Skin of body (tissue), 2 donors: ENCODE measurements around the gene NCAPG2. TPM values are rescaled to one million over a fixed set of nuclear protein-coding genes. Genes with fewer than 3 reads are reported as not detected.

Source experiments
- DNase-seq: peaks from one replicate; lab custom pipeline; 2025; lab: John Stamatoyannopoulos, UW
- total RNA-seq: library from RNA; depleted of rRNA; stranded (reverse); fragments of >200 nt; gene quantifications from one replicate; pipeline ENCODE4 v1.2.3, GENCODE V29; 2014

The NCAPG2 gene
- total RNA-seq, 1 donor from 2014 or later = 18.5 TPM

DNA sequence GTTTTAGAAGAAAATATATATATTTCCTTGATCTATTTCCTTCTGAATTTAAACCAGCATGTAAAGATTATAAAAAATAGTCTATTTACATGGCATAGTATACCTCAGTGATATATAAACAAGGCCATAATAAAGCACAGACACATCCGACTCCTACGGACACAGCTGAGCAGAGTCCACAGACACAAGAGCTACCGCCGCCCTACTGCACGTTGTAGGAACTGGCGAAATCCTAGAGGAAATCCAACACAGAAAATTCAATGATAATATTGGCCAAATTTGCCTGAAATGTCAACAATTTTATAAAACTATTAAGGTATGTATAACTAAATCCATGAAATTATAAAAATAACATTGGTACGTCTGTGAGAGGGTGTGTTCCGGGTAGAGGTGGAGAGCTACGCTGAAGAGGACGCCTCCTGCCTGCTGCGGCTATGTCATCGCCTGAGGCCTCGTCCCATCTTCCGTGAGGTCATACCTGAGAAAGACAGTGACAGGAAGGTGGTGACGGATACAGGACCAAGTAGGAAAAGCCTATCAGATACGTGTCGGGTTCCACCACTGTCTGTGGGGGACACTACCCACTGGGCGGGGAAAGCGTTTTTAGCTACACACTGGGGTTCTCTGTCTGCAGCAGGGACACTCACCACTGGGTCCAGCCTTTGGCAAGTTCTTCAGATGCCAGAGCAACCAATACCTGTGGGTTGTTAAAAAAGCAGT, 29.3 kb upstream of the NCAPG2 start:
- no peak for DNase-seq

- no peak for DNase-seq
These were observed 28.6 kb upstream of the NCAPG2 start for GRCh38 chr7:158733220-158733519.

DNA sequence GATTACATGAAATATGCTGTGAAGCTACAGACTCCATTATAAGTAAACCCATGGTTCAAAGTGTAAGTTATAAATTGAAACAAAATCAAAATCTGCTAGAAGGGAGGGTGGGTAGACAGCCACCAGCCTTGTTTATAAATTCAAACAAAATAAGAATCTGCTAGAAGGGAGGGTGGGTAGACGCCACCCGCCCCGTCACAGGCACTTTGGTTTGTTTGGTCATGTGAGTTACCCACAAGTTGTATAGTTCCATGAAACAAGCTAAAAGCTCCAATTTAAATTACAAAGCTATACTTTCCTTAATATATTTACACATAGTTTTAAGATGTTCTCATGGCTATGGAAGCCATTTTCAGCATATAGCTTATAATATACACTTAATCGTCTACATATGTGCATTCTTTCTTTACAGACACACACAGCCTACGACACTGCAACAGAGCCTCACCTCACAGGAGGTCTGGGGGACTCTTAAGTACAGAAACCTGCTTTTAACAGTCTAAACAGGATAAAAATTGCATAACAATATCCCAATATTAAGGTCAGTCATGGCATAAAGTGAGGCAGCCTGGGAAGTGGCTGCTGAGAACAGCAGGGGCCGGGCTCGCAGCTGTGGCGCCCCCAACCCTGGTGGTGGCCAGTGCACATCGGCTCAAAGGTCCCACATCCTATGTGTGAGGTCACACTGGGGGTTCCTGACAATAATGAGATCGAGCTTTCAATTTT, 28.1 kb upstream of the NCAPG2 start:
- no peak for DNase-seq

DNA sequence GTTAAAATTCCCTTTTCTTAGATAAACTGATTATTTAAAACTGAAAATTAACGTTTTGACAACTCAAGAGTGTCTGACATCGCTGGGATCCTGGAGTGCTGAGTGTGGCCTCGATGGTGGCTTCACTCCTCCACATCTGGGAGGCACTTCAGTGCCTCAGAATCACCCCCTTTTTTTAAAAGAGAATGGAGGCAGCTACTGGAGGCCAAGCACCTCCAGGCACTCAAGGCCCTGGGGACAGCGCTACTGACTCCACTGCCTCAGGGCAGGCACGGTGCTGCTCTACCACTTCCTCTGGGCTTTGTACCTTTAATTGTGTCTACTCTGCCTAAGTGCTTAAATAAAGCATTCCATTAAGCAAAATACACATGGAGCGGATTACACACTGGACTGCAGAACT, 27.2 kb upstream of the NCAPG2 start:
- DNase-seq = no peak

- DNase-seq = no peak
These were observed 26.1 kb upstream of the NCAPG2 start for GRCh38 chr7:158730383-158731346.

DNA sequence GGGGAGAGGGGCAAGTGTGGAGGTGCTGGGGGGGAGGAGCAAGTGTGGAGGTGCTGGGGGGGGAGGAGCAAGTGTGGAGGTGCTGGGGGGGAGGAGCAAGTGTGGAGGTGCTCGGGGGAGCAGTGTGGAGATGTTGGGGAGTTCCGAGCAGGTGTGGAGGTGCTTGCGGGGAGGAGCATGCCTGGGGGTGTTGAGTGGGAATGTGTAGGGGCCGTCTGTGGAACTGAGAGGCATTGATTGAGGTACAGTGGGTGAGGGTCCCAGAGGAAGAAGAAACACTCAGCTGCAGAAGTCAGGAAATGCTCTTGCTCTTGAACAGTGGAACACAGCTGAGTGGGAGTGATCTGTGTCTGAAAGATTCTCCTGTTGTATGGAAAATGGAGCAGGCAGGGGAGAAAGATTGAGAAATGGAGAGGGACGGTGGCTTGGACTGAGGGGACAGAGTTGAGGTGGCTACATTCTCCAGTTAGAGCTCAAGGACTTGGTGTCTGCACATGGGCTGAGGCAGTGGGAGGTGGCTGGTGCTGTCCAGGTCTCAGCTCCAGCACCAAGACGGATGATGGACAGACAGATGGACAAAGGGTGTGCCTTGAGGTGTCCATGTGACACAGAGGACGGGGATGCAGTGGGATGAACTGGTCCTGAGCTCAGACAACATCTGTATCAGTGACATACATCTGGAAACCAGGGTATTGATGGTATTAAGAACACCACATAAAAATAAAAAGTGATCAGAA, 25.2 kb upstream of the NCAPG2 start:
- DNase-seq = no peak

DNA sequence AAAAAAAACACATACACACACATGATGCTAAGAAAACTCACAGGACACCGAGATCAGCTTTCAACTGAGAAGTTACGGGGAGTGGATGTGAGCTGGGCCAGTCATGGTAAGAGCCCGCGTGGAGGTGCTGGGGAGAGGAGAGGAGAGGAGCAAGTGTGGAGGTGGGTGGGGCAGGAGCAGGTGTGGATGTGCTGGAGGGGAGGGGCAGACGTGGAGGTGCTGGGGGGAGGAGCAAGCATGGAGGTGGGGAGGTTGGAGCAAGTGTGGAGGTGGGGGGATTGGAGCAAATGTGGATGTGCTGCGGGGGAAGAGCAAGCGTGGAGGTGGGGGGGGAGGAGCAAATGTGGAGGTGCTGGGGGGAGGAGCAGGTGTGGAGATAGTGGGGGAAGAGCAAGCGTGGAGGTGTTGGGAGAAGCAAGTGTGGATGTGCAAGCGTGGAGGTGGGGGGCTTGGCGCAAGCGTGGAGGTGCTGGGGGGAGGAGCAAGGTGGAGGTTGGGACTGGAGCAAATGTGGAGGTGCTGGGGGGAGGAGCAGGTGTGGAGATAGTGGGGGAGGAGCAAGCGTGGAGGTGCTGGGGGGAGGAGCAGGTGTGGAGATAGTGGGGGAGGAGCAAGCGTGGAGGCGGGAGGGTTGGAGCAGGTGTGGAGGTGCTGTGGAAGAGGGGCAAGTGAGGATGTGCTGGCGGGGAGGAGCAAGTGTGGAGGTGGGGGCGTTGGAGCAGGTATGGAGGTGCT, 24.5 kb upstream of the NCAPG2 start:
- no peak for DNase-seq

- DNase-seq = no peak
These were observed 23.1 kb upstream of the NCAPG2 start for GRCh38 chr7:158727690-158728089.

- DNase-seq = no peak
These were observed 21.7 kb upstream of the NCAPG2 start for GRCh38 chr7:158726277-158726807.

DNA sequence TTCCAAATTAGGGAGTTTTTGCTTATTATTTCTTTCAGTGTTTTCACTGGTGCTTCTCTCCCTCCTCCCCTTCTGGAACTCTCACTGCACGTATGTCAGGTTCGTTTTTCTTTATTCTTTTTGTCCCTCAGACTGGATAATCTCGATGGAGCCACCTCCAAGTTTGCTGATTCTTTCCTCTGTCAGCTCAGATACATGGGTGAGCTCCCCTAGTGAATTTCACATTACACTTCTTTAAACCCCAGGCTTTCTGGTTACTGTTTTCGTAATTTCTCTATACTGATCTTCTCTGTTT, 20.8 kb upstream of the NCAPG2 start:
- no peak for DNase-seq

DNA sequence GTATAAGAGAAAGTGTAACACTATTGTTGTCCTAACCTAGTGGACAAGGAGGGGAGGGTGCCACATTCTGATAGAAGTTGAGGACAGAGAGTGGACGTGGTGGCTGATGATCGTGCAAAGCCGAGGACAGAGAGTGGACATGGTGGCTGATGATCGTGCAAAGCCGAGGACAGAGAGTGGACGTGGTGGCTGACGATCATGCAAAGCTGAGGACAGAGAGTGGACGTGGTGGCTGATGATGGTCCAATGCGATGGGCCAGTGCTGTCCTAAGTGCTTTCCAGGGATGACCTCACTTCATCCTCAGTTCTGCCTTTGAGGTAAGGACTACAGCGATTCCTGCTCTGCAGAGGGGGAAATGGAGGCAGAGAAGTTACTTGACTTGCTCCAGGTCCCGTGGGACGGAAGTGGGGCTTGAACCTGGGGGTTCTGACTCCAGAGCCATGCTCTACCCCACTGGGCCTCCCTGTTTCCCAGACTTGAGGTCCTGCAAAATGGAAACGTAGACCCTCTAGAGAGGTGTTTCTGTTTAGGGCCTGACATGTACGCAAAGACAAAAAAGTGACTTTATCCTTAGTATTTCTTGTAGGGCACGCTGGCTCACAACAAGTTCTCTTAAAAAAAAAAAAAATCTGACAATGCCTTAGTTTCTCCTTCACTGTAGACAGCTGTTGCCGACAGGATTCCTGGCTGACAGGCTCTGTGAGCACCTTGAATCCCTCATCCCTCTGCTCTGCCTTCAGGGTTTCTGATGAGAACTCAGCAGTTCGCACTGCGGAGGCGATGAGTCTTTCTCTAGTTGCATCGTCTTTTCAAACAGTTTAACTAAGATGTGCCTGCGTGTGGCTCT, 20.3 kb upstream of the NCAPG2 start:
- DNase-seq = no peak

GRCh38 chr7:158723714-158724385, 19.2 kb upstream of the NCAPG2 start:
- DNase-seq = no peak

- DNase-seq = no peak
These were observed 18.7 kb upstream of the NCAPG2 start for GRCh38 chr7:158723266-158723665.

GRCh38 chr7:158722574-158723237, 18.1 kb upstream of the NCAPG2 start:
- no peak for DNase-seq

DNA sequence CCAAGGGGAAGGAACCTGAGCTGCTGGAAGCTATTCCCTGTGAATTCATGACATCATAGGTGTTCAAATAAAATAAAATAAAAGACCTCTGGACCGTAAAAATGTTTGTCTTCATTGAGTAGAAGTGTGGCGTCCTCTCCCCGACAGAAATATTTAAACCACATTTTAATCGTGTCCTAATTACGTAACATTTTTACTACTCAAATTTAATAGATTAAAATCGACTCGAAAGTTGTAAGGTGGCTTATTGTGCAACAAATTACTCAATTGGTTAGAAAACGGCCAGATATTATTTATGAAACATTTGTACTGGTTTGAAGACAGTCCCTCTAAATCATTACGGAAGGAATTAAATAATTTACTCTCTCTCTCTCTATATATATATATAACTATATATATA, 15.5 kb upstream of the NCAPG2 start:
- no peak for DNase-seq

- no peak for DNase-seq
These were observed 12.2 kb upstream of the NCAPG2 start for GRCh38 chr7:158716802-158717201.

DNA sequence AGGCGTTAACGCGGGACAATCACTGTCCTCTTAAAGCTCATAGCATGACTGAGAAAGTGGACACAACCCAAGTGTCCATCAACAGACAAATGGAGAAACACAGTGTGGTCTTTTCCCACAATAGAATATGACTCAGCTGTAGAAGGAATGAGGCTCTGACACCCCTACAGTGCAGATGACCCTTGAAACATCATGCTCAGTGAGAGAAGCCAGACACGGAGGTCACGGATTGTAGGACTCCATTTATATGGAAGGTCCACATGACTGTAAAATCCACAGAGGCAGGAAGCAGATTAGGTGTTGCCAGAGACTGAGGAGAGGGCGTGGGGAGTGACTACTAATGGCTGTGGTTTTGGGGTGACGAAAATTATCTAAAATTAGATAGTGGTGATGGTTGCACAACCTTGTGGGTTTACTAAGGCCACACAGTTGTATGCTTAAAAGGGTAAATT, 6.1 kb upstream of the NCAPG2 start:
- DNase-seq = no peak

DNA sequence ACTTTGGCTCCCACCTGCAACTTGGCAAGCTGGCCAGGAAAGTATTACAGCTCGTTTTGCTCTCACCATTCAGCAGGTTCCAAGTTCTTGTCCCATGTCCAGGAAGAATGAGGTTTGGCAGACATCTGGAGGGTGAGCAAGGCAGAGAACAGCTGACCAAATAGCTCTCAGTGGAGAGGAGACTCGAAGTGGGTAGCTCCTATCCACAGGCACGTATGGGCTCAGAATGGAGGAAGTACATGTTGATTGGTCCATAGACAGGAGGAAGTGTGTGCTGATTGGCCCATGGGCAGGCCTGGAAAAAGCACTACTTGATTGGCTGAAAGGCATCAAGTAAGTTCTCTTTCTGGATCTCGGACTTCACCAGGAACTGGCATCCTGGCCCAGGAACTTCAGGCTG, 3.0 kb upstream of the NCAPG2 start:
- no peak for DNase-seq
